G401.6 (cell line): ENCODE measurements around the gene PES1.
"Not testable (repeated sequence)": the region's sequence is repeated elsewhere in the genome, so short reads cannot be mapped to it uniquely, and the experiment has no call there.

Experiments used
- FAIRE-seq: peaks from 2 replicates; lab custom pipeline; 2012; peaks lifted over from hg19 to GRCh38; lab: Jason Lieb, UNC

Gene PES1

GRCh38 chr22:30607939-30608338 is 16.2 kb upstream of the PES1 start:
- FAIRE-seq: no peak

- FAIRE-seq: no peak
Measured at GRCh38 chr22:30607300-30607930, 15.7 kb upstream of the PES1 start.

DNA sequence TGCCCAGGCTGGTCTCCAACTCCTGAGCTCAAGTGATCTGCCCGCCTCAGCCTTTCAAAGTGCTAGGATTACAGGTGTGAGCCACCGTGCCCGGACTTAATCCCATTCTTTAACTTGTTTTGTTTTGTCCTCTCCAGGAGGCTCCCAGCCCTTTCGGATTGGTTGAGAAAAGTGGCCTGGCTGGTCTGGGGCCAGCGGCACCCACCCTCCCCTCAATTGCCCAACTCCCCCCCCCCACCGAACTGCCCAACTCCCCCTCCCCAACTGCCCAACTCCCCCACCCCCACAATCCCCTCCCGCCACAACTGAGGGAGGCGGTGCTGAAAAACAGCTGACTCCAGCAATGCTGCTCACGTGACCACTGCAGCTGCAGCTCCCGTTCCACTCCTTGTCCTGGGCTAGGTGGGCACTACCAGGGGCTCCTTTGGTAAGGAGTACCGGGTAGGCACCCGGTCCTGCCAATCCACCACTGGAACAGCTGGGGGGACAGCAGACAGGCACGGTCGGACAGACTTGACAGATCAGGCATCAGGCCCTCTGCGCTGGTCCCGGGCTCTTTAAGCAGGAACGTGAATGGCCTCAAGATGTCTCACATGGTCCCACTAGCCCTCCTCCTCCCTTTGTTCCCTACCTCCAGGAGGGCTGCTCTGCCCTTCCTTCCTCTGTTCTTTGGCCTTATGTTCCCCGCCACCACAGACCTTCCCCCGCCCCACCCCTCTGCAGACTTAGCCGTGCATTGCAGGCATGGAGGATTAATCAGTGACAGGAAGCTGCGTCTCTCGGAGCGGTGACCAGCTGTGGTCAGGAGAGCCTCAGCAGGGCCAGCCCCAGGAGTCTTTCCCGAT is 15.0 kb upstream of the PES1 start, which contains the start of gene TCN2:
Gene TCN2 (plus strand): TSS at position 720 of the 845 bp plus-strand sequence. CDS start 158 bp downstream, outside the sequence.
- no peak for FAIRE-seq

DNA sequence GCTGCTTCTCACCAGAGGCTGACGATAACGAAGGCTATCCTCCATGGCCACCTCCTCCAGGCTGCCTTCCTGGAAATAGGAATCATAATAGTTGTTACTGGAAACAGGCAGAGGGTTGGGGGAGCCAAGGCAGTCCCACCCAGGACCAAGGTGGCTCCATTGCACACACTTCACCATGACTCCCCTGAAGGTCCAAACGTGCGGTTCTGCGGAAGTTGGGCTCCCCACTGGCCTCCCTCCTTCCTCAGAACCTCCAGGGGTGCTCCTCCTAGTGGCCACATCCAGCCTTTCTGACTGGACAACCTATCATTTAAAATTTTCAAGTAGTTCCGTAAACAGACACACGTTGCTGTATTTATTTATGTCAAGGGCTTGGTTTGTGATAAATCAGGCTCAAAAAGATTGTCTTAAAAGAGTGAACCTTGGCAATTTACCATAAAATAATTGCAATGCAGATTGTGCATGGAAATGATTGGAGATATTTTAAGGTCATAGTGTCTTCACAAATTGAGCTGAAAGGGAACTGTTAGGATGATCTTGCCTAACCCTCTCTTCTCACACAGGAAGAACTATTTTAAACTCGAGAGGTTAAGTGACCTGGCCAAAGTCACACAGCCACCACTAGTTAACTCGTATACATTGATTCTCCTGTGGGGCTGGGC is 13.9 kb upstream of the PES1 start:
- FAIRE-seq: no peak

DNA sequence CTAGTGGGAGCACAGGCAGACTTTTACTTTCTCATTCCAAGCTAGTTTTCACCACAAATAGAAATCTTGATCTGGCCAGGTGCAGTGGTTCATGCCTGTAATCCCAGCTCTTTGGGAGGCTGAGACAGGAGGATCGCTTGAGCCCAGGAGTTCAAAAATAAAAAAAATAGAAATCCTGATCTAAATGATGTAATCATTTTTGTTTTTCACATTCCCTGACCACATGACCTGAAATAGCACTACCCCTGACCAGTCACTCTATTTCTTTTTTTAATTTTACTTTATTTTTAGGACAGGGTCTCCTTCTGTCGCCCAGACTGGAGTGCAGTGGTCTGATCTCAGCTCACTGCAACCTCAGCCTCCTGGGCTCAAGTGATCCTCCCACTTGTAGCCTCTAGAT is 13.0 kb upstream of the PES1 start:
- no peak for FAIRE-seq

DNA sequence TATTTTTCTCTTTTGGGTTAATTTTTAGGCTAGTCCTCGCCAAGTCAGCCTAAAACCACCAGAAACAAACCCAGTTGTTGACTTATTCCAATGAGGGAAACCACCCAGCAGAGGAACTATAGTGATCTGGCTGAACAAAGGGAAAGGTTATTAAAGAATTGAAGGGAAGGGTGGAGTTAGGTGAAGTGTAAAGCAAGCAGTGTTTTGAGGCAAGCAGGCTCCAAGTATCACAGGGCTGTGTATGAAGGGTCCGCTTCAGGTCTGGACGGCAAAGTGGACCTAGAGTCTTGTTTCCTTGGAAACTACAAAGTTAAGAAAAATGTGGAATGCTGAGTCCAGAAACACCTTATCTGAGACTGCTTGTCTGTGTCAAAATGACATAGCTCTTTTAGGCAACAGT is 12.1 kb upstream of the PES1 start:
- no peak for FAIRE-seq

GRCh38 chr22:30602049-30602448 is 10.3 kb upstream of the PES1 start:
- FAIRE-seq: no peak

- no peak for FAIRE-seq
Measured at GRCh38 chr22:30601464-30601863, 9.8 kb upstream of the PES1 start.

GRCh38 chr22:30600921-30601320 is 9.2 kb upstream of the PES1 start:
- no peak for FAIRE-seq

- no peak for FAIRE-seq
Measured at GRCh38 chr22:30598986-30599385, 7.3 kb upstream of the PES1 start.

- FAIRE-seq: no peak
Measured at GRCh38 chr22:30596886-30597285, 5.2 kb upstream of the PES1 start.

- FAIRE-seq: no peak
Measured at GRCh38 chr22:30596199-30596598, 4.5 kb upstream of the PES1 start.

DNA sequence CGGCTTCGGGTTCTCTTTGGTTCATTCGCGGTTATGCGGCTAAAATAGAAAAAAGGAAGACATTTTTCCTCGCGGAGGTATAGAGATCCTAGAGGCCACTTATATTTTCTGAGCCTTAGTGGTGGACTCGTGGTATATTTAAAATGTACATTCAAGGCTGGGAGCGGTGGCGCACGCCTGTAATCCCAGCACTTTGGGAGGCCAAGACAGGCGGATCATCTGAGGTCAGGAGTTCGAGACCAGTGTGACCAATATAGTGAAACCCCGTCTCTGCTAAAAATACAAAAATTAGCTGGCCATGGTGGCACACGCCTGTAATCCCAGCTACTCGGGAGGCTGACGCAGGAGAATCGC is 627 bp upstream of the PES1 start:
- not testable (repeated sequence) for FAIRE-seq

DNA sequence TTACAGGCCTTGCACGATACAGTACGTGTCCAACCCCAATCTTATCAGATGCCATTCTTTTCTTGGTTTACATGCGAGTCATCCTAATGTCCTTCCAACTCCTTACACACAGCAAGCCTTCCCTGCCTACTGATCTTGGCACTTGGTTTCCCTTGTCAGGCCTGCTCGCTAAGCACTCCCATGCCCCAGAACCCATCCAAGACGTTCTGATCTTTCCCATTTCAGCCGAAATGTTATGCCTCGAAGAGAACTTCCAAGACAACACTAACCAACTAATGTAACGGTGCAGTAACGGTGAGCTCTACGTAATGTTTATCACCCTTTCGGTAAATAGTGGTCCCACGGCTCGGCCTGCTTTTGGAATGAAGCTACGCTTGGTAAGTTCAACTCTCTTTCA is 521 bp downstream of the PES1 start:
- no peak for FAIRE-seq

DNA sequence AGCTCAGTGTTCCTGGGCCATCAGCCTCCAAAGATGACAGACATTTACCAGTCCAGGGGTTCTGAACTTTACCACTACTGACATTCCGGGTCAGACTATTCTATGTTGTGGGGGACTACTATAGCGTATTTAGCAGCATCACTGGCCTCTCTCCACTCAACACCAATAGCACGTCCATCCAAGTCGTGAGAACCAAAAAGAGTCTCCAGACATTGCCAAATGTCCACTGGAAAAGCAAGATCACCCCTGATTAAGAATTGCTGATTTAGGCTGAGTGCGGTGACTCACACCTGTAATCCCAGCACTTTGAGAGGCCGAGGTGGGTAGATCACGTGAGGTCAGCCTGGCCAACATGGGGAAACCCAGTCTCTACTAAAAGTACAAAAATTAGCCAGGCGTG is 5.3 kb downstream of the PES1 start:
- no peak for FAIRE-seq

DNA sequence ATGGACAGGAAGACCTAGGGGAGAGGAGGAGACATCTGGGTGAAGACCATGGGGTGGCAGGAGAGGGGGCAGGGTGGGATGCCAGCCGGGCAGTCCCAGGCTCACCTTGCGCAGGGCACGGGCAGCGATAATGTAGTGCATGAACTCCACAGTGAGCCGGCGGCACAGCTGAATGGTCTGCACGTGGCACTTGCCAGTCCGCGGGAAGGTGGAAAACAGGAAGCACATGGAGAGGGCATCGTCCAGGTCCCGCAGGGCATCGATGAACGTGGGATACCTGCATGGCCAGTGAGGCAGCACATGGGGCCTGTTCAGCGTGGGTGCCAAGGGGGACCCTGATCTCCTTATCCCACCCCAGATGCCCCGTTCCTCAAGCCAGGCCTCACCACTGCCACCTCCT is 7.3 kb downstream of the PES1 start:
- no peak for FAIRE-seq

GRCh38 chr22:30582788-30583545 is 8.7 kb downstream of the PES1 start:
- FAIRE-seq: no peak

GRCh38 chr22:30582051-30582450 is 9.7 kb downstream of the PES1 start:
- FAIRE-seq: no peak

DNA sequence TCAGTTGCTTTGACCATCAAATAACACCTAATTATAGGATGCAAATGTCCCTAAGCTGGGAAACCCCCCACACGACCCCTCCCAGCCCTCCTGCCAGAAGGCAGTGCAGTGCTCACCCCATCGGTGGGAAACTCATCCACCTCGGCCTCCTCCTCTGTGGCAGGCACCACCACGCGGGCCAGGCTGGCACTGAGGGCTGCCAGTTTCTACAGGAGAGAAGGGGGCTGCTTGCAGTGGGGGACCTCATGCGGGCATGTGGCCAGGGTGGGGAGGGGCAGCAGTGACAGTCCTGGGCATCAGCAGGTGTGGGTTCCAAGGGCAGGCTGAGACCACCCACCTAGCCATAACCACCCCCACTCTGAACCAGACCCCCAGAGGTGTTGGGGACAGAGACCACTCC is 10.8 kb downstream of the PES1 start:
- no peak for FAIRE-seq

DNA sequence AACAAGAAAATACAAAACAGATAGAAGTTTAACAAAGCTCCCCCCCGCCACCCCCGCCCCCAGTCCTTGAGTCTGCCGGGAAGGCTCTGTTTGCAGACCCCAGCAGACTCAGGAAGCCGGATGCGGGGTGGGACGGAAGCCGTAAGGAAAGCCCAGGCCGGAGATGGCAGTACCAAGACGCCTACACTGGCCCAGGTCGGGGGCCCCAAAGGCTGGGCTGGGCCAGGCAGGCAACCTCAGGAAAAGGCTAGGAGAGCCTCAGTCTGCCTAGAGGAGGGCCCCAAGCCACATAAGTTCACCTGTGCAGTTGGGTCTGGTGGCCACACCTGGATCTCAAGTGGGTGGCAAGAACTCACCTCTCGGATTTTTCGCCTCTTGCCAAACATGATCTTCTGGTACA is 13.2 kb downstream of the PES1 start:
- FAIRE-seq: no peak

GRCh38 chr22:30575859-30576258 is 15.9 kb downstream of the PES1 start:
- no peak for FAIRE-seq

- no peak for FAIRE-seq
Measured at GRCh38 chr22:30574997-30575671, 16.6 kb downstream of the PES1 start.
